Suprapubic skin (tissue), 4 donors: ENCODE measurements around the gene SPNS1.

Experiments
- EP300 ChIP-seq: sonication (generic); formaldehyde crosslinking; IDR thresholded peaks from one replicate; pipeline ENCODE4 v1.6.1; 2017; ENCODE audit warnings: antibody characterized with exemption
- POLR2A ChIP-seq, 2 donors: fragments of 450-650 bp; IDR thresholded peaks; one replicate each; pipeline ENCODE4 v1.6.1; 2017; ENCODE audit warnings: antibody characterized with exemption in 2 of 2, mild to moderate bottlenecking in 2 of 2, moderate library complexity in 2 of 2
- POLR2AphosphoS5 ChIP-seq, 3 donors: sonication (generic); formaldehyde crosslinking; IDR thresholded peaks; one replicate each; pipeline ENCODE4 v1.6.1; 2017; ENCODE audit warnings: antibody characterized with exemption in 3 of 3
- TF ChIP-seq, protein P1 (sequence below), 2 donors: fragments of 200-600 bp in 1 of 2; fragments of 450-650 bp in 1 of 2; sonication (generic) in 1 of 2; IDR thresholded peaks; one replicate each; pipeline ENCODE4 v1.5.1; 2016 to 2019; ENCODE audit warnings: antibody characterized with exemption in 2 of 2, mild to moderate bottlenecking in 1 of 2, moderate library complexity in 1 of 2

DNA sequence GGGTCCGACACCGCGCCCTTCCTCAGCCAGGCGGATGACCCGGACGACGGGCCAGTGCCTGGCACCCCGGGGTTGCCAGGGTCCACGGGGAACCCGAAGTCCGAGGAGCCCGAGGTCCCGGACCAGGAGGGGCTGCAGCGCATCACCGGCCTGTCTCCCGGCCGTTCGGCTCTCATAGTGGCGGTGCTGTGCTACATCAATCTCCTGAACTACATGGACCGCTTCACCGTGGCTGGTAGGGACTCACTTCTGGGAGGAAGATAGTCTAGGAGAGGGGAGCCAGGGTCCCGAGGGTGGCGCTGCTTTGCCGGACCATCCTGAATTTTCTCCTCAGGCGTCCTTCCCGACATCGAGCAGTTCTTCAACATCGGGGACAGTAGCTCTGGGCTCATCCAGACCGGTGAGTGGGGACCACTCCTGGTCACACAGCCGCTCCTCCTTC lies 601 bp downstream of the SPNS1 start:
- TF ChIP-seq, protein P1, sequence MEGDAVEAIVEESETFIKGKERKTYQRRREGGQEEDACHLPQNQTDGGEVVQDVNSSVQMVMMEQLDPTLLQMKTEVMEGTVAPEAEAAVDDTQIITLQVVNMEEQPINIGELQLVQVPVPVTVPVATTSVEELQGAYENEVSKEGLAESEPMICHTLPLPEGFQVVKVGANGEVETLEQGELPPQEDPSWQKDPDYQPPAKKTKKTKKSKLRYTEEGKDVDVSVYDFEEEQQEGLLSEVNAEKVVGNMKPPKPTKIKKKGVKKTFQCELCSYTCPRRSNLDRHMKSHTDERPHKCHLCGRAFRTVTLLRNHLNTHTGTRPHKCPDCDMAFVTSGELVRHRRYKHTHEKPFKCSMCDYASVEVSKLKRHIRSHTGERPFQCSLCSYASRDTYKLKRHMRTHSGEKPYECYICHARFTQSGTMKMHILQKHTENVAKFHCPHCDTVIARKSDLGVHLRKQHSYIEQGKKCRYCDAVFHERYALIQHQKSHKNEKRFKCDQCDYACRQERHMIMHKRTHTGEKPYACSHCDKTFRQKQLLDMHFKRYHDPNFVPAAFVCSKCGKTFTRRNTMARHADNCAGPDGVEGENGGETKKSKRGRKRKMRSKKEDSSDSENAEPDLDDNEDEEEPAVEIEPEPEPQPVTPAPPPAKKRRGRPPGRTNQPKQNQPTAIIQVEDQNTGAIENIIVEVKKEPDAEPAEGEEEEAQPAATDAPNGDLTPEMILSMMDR (IDR thresholded peaks at IDR 0.05) = no peak
- TF ChIP-seq EP300 (no peak), POLR2A (IDR thresholded peaks at IDR 0.05) (no peak), POLR2AphosphoS5 (IDR thresholded peaks at IDR 0.05) (no peak)
